GM19240 (cell line): ENCODE data around the gene MBNL3.

Experiments
- DNase-seq: peaks from one replicate; pipeline ENCODE4 v3.0.0; 2011; ENCODE audit warnings: low spot score; ENCODE audit not compliant: insufficient read length

The MBNL3 gene

DNA sequence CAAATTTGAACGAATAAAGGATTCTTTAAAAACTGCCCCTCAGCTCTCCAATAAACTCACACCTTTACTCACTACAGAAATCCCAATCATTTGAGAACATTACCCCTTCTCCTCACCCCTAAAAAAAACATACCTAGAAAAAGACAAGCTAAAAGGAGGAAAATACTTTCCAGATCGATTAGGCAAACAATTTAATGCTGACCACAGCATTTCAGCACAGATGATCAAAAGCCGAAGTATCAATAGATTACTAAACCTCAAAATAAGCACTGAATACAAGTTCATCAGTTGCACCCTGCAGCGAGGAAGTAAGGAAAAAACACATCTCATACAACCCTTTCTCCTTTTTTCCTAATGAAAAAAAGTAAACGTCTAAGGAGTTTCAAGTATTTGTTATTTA lies 65.5 kb downstream of the MBNL3 start:
- DNase-seq, result no peak

DNA sequence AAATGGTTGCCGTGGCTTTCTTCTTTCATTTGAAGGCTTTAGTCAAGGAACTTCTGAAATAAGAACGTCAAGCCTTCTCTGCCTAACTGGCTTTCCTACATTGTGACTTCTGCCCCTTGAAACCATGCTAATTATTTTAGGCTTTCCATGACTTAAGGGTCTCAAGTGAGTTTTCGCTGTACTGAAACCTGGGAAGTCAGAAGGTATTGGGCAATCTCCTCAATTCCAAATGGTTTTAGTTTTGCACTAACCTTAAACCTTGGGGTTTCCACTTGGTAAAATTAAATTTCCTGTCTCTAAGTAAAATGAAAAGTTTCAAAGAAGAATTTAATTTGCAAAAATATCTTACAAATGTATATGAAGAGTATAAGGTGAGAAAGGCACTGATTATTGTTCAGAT lies 73.8 kb downstream of the MBNL3 start:
- DNase-seq, result no peak

DNA sequence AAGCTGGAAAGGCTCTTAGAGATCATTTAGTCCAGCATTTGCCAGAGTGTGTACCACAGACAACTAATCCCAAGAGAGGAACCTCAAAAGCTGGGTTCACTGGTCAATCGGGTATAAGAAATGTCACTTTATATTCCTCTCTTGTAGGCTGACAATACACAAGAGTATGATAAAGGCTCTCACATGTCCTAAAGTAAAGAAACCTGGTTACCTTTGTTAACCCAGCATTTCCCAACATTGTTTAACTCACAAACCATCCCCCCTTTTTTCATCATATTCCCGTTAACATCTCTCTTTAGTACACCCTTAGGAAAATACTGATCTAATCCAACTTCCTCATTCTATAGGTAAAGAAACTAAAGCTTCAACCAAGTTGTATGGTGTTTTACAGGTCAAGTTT lies 74.4 kb downstream of the MBNL3 start:
- no peak for DNase-seq

DNA sequence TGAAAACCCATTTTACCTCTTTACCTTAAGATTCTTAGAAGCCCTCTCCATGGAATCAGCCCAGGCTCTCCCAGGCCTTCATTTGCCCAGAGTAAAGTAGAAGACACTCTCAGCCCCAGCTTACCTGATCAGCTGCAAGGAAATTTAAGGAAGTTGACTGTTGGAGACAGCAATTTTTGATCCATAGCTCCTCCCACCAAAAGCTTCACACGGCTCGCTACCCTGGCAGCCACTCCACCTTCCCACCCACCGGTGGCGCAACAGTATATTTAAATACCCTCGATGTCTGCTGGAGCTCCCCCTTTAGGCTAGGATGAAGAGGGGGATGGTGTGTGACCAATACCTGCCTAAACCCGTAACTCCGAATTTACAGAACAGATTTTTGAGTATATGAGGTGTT lies 75.4 kb downstream of the MBNL3 start:
- DNase-seq, result no peak

- DNase-seq, result no peak
These were observed 76.6 kb downstream of the MBNL3 start for GRCh38 chrX:132412208-132412607.

GRCh38 chrX:132411310-132411977 lies 77.4 kb downstream of the MBNL3 start:
- no peak for DNase-seq

- DNase-seq, result no peak
These were observed 78.9 kb downstream of the MBNL3 start for GRCh38 chrX:132409780-132410556.

- no peak for DNase-seq
These were observed 81.1 kb downstream of the MBNL3 start for GRCh38 chrX:132407691-132408090.

DNA sequence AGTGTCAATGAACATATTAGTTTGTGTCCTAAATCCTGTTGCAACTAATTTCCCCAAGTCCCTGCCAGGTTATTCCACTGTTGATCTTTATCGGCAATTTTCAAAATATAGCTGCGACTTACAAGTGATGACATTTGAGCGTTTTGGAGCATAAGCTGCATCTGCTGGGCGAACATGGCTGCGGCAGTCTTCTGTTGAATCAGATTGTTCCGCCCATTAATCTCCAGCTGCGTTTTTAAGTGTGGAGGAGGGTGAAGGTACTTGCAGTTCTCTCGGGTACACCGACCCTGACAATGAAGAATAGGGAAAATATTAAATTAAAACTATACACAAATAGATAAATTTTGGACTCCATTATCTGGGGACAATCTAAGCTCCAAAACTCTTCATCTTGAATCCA lies 82.7 kb downstream of the MBNL3 start:
- no peak for DNase-seq

DNA sequence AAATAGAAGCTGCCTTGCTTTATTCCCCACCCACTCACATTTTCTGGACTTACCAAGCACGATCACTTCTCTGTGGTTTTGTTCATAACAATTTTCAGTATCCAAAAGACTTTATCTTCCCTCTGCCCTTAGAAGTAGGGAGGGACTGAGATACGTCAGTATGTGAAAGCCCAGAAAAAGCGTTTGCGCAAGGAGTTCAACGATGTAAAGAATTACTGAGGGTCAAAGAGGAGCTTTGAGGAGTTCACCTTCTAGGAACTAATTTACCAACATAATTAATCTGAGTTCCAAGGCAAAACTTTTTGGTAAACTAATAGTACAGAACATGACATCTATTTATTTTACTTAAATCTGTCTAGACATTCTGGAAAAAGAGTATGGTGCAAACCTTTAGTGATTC lies 84.6 kb downstream of the MBNL3 start:
- no peak for DNase-seq

GRCh38 chrX:132401935-132402334 lies 86.9 kb downstream of the MBNL3 start:
- DNase-seq, result no peak

GRCh38 chrX:132400706-132401105 lies 88.1 kb downstream of the MBNL3 start:
- no peak for DNase-seq

- no peak for DNase-seq
These were observed 93.2 kb downstream of the MBNL3 start for GRCh38 chrX:132395645-132396044.

DNA sequence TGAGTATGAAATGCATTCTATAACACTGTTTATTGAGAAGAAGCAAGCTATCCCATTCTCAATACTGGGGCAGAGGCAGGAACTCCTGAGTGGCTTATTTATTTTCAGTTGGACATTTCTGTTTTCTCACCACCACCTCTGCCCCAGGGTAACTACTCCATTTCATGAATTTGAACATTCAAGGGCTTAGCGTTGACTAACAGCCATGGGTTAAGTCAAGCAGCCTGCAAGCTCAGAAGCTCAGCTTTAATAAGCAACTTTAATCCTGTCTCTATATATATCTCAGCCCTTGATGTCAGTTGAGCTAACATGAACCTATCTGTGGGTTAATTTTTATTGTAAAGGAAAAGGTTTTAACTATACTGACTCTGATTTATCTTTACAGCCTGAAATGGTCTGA lies 93.8 kb downstream of the MBNL3 start:
- no peak for DNase-seq

DNA sequence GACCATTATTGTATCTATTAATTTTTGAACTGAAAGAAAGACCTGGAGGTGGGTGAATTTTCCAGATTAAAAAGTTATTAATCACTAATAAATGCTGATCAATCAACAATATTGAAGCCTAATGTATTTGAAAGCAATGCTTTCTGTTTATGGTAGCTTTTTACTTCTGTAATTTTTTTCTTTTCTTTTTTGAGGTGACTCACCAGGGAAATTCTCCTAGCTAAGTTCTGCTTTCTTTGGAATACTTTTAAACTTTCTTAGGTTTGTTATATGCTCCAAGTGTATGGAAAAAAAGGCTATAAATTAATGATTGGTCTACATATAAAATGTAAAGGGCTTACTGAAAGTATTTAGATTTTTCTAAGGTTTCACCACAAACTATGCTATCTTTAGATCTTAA lies 94.2 kb downstream of the MBNL3 start:
- no peak for DNase-seq

DNA sequence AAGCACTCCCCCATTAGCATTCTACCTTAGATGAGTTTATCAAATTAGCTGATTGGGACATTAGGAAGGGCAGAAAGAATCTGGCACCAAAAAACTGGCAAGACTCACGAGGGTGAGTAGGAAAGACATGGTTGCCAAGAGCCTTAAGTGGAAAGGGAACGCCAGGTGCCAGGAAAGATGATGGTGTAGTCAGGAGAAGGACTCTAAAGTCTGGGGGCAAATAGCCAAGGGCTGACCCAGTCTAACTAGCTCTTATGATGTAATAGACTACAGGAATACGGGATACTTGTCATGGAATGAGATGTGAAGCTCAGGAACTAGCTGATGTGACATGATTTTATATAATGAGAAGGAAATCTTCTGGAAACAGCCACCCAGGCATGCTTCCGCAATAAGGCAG lies 94.8 kb downstream of the MBNL3 start:
- no peak for DNase-seq

DNA sequence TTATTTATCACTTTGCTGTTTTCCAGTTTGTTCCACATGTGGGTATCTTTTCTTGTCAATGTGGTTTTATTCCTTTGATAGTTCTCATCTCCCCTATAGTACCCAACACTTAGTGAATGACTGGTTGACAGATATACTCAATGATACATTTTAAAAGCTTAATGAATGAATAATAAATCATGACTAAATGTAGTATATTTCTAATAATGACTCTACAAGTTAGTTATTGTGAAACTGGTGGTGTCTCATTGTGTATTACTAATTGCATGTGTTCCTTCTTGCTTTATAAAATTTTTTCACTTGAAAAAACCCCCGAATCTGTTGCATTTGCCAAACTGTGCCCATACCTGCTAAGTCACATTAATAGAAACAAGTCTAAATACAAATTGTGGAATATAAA lies 95.4 kb downstream of the MBNL3 start:
- DNase-seq, result no peak

DNA sequence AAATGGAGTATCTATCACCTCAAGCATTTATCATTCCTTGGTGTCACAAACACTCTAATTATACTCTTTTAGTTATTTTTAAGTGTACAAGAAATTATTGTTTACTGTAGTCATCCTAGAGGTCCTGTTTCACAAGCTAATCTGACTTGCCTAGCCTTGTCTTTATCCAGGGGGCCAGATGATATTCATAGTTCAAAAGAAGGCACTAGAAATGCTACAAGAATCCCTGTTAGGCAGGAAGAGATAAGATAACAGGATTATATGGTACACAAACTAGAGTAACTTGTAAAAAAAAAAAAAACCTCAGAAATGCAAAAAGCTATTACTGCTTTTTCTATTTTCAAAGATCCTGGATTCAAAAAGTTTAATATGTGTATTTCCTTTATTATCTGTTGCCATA lies 95.8 kb downstream of the MBNL3 start:
- no peak for DNase-seq

DNA sequence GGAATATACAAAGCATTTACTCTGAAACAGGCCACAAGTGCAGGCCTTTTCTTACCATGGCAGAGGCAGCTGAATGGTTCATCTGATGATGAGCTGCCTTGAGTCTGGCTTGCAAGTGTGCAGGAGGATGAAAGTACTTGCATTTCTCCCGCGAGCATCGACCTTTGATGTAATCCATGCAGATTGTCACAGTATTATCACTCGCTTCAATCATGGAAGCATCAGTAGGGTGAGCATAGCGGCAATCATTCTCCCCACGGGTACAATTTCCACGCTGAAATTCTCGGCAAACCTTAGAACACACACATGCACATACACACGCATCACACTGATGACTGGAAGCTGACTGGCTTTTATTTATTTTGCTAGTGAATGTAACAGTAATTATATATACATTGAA lies 98.0 kb downstream of the MBNL3 start:
- DNase-seq, result no peak

DNA sequence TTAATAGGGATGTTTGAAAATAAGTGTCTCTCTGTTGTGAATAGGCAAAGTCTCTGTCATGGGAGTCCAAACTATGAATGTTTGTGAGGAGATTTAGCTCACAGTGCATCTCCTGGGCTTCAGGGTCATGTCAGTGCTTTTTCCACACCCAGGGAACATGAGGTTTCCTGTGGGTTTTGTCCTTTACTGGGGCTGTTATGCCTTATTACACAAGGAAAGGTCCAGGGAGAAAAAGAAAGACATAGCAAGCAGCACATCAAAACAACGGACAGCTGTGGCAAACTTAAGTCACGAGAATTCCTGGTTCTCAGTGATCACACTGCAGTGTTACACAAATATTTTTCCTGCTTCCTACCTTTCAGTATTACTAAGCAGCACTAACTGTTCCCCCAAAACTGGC lies 99.4 kb downstream of the MBNL3 start:
- no peak for DNase-seq

DNA sequence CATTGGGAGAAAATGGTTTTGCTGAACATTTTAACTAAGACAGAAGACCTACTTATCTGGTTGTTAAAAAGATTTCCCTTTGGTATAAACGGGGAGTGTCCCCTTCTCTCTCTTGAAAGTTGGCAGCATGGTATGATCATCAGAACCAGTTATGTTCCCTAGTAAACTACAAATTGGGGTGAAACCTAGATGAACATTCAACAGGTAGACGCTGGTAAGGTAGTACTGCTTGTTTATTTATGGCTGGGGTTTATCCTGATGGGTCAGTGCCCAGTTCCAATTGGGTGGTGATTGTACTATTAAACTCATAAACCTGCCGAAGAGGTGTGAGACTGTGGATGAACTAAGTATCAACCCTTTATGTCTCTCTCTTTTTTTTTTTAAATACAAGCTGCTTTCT lies 100.5 kb downstream of the MBNL3 start:
- no peak for DNase-seq

DNA sequence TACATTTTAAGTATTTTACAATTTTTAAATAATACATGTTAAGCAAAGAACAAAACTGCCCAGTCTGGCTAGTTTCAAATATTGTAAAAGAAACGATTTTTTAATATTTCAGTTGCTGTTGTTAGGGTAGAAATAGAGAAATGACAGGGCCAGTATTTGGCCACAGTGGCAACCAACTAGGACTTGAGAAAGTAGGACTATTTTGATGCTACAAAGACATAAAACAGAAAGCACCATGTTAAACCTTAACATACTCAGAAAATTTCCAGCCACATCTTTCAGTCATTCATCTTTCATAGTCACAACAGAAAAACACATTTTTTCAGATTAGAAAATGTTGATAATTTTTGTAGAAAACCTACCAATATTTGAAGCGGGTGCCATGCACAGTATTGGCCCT lies 104.5 kb downstream of the MBNL3 start:
- DNase-seq, result no peak

GRCh38 chrX:132382068-132382467 lies 106.8 kb downstream of the MBNL3 start:
- no peak for DNase-seq
